Measurements from ENCODE around the gene ALKBH8. TPM values are rescaled to one million over a fixed set of nuclear protein-coding genes. Genes with fewer than 3 reads are reported as not detected.
"Not testable (repeated sequence)": the region's sequence is repeated elsewhere in the genome, so short reads cannot be mapped to it uniquely, and the experiment has no call there.

ALKBH8 gene
- total RNA-seq, 1 experiment from 2014 or later = 7.3 TPM

GRCh38 chr11:107508201-107508857, 57.2 kb downstream of the ALKBH8 start:
- BruUV-seq (replicated peaks) = no TSS peak

GRCh38 chr11:107505647-107506225, 59.8 kb downstream of the ALKBH8 start:
- intact Hi-C loops (cut with micrococcal nuclease) = no loop called here
- CTCF ChIA-PET = no interaction called here
- Mint-ChIP-seq H3K27me3 (ENCODE audit: insufficient read depth, unreplicated experiment) (no peaks in the 10 kb centered on the region), H3K9me3 (ENCODE audit: unreplicated experiment) (no peaks in the 10 kb centered on the region), H3K4me1 (ENCODE audit: insufficient read depth, unreplicated experiment) (no peaks in the 10 kb centered on the region), H3K36me3 (ENCODE audit: insufficient read depth, unreplicated experiment) (peaks cover 24% of the 10 kb centered on the region), H3K27ac (ENCODE audit: low read depth, unreplicated experiment) (no peak overlapping the region), H3K4me3 (ENCODE audit: unreplicated experiment) (no peak overlapping the region)
- no peak for DNase-seq (ENCODE audit: unreplicated experiment)
- POLR2A ChIA-PET = interaction anchor here (0.6 kb wide), 1 partner anchor 346 kb away, joined by 3 read pairs; no protein-coding TSS in a partner anchor
- BruUV-seq (replicated peaks) = no TSS peak
- no peak for TF ChIP-seq CTCF (IDR thresholded peaks at IDR 0.05; ENCODE audit: unreplicated experiment)

More at GRCh38 chr11:107508201-107508857, 57.2 kb downstream of the ALKBH8 start:
- TF ChIP-seq CTCF (IDR thresholded peaks at IDR 0.05; ENCODE audit: unreplicated experiment) = no peak
- POLR2A ChIA-PET = no interaction called here
- Mint-ChIP-seq H3K4me3 (ENCODE audit: unreplicated experiment) (no peak overlapping the region), H3K9me3 (ENCODE audit: unreplicated experiment) (no peaks in the 10 kb centered on the region), H3K27me3 (ENCODE audit: insufficient read depth, unreplicated experiment) (no peaks in the 10 kb centered on the region), H3K27ac (ENCODE audit: low read depth, unreplicated experiment) (no peak overlapping the region), H3K4me1 (ENCODE audit: insufficient read depth, unreplicated experiment) (no peaks in the 10 kb centered on the region), H3K36me3 (ENCODE audit: insufficient read depth, unreplicated experiment) (peaks cover 17% of the 10 kb centered on the region)
- no peak for DNase-seq (ENCODE audit: unreplicated experiment)
- intact Hi-C loops (cut with micrococcal nuclease) = no loop called here
- CTCF ChIA-PET = interaction anchor here (0.7 kb wide), 2 partner anchors 9 to 41 kb away, joined by 3 read pairs; no protein-coding TSS in a partner anchor

GRCh38 chr11:107504981-107505380, 60.6 kb downstream of the ALKBH8 start:
- BruUV-seq (replicated peaks) = no TSS peak
- TF ChIP-seq CTCF (IDR thresholded peaks at IDR 0.05; ENCODE audit: unreplicated experiment) = no peak
- H3K27ac Mint-ChIP-seq (ENCODE audit: low read depth, unreplicated experiment) = no peak overlapping the region
- ChIA-PET CTCF (no interaction called here), POLR2A (interaction anchor here (0.6 to 0.7 kb wide), 2 partner anchors 346 to 1011 kb away, joined by 3 to 4 read pairs; no protein-coding TSS in a partner anchor)
- H3K4me1 Mint-ChIP-seq (ENCODE audit: insufficient read depth, unreplicated experiment) = no peaks in the 10 kb centered on the region
- intact Hi-C loops (cut with micrococcal nuclease) = no loop called here
- no peak overlapping the region for H3K4me3 Mint-ChIP-seq (ENCODE audit: unreplicated experiment)
- H3K36me3 Mint-ChIP-seq (ENCODE audit: insufficient read depth, unreplicated experiment) = peaks cover 24% of the 10 kb centered on the region
- no peaks in the 10 kb centered on the region for H3K9me3 Mint-ChIP-seq (ENCODE audit: unreplicated experiment)
- no peaks in the 10 kb centered on the region for H3K27me3 Mint-ChIP-seq (ENCODE audit: insufficient read depth, unreplicated experiment)
- no peak for DNase-seq (ENCODE audit: unreplicated experiment)

GRCh38 chr11:107501713-107502112, 63.8 kb downstream of the ALKBH8 start:
- no peak for TF ChIP-seq CTCF (IDR thresholded peaks at IDR 0.05; ENCODE audit: unreplicated experiment)
- Mint-ChIP-seq H3K36me3 (ENCODE audit: insufficient read depth, unreplicated experiment) (peaks cover 18% of the 10 kb centered on the region), H3K4me1 (ENCODE audit: insufficient read depth, unreplicated experiment) (no peaks in the 10 kb centered on the region), H3K4me3 (ENCODE audit: unreplicated experiment) (no peak overlapping the region), H3K27ac (ENCODE audit: low read depth, unreplicated experiment) (no peak overlapping the region), H3K27me3 (ENCODE audit: insufficient read depth, unreplicated experiment) (no peaks in the 10 kb centered on the region), H3K9me3 (ENCODE audit: unreplicated experiment) (no peaks in the 10 kb centered on the region)
- DNase-seq (ENCODE audit: unreplicated experiment) = no peak
- intact Hi-C loops (cut with micrococcal nuclease) = no loop called here
- BruUV-seq (replicated peaks) = no TSS peak
- POLR2A ChIA-PET = no interaction called here
- CTCF ChIA-PET = no interaction called here

GRCh38 chr11:107497371-107497770, 68.2 kb downstream of the ALKBH8 start:
- H3K27me3 Mint-ChIP-seq (ENCODE audit: insufficient read depth, unreplicated experiment); DNase-seq (ENCODE audit: unreplicated experiment); intact Hi-C loops (cut with micrococcal nuclease); BruUV-seq (replicated peaks); H3K27ac Mint-ChIP-seq (ENCODE audit: low read depth, unreplicated experiment); H3K36me3 Mint-ChIP-seq (ENCODE audit: insufficient read depth, unreplicated experiment); H3K4me3 Mint-ChIP-seq (ENCODE audit: unreplicated experiment); H3K9me3 Mint-ChIP-seq (ENCODE audit: unreplicated experiment): not testable (repeated sequence)
- ChIA-PET POLR2A (interaction anchor here (5.4 kb wide), 1 partner anchor 39 kb away, joined by 23 read pairs; the partner anchor contains the start of gene CWF19L2), CTCF (interaction anchor here (0.6 kb wide), 1 partner anchor 419 kb away, joined by 3 read pairs; no protein-coding TSS in a partner anchor)
- peaks cover 23% of the 10 kb centered on the region for H3K4me1 Mint-ChIP-seq (ENCODE audit: insufficient read depth, unreplicated experiment)
